HepG2 (cell line): ENCODE data around the gene CRYBA2. TPM values are rescaled to one million over a fixed set of nuclear protein-coding genes. Genes with fewer than 3 reads are reported as not detected.

Experiments used
- ATAC-seq: fragments of 200-7000 bp; cut with Tn5 transposase; 3 replicates; pipeline ENCODE4 v1.9.1; 2020; ENCODE audit warnings: mild to moderate bottlenecking, moderate library complexity
- BruUV-seq: library from RNA; stranded (reverse); fragments of 400-500 nt; replicated peaks from 2 replicates; lab custom pipeline; 2021; lab: Mats Ljungman, UMichigan
- CTCF ChIA-PET: fragments of 300-600 bp; formaldehyde crosslinking; extraction: SDS; loops from one replicate; lab custom pipeline; 2021; ENCODE audit warnings: low total read pairs, inconsistent platforms, low intra/inter-chr PET ratio; lab: Yijun Ruan, JAX
- POLR2A ChIA-PET: fragments of 350-600 bp; sonication (Branson Sonifier 250); formaldehyde crosslinking; loops from one replicate; lab custom pipeline; 2020; ENCODE audit warnings: antibody characterized with exemption, inconsistent platforms; lab: Yijun Ruan, JAX
- DNase-seq: peaks from one replicate; pipeline ENCODE4 v3.0.0-alpha.2; 2015; ENCODE audit warnings: low spot score
- FAIRE-seq: peaks from 3 replicates; lab custom pipeline; 2011; peaks lifted over from hg19 to GRCh38; lab: Jason Lieb, UNC
- H2AFZ ChIP-seq: one replicate; pipeline ENCODE4 v1.6.1; 2011; ENCODE audit warnings: low read length, inconsistent platforms
- H3K27ac ChIP-seq: fragments of 300-600 bp; 3 replicates; pipeline ENCODE4 v1.8.0; 2011; ENCODE audit warnings: mixed run types, mild to moderate bottlenecking, mixed read lengths, low read length, inconsistent platforms; ENCODE audit not compliant: insufficient read depth; ENCODE audit errors: extremely low read length
- H3K27me3 ChIP-seq, 2 experiments: fragments of 200-600 bp in 1 of 2; 2 replicates in 1 of 2; 3 replicates in 1 of 2; pipeline versions ENCODE4 v1.6.0 to v1.8.0; 2011; ENCODE audit warnings: low read length in 2 of 2, mild to moderate bottlenecking in 2 of 2, moderate library complexity in 2 of 2, inconsistent platforms in 1 of 2; ENCODE audit not compliant: insufficient read depth in 2 of 2, control insufficient read depth in 1 of 2
- H3K36me3 ChIP-seq, 2 experiments: fragments of 200-600 bp in 1 of 2; replicated peaks in 1 of 2; 2 replicates in 1 of 2; 3 replicates in 1 of 2; pipeline versions ENCODE4 v1.5.1 to v1.8.0; 2011; ENCODE audit warnings: low read length in 2 of 2, inconsistent platforms in 1 of 2; ENCODE audit not compliant: insufficient read depth in 2 of 2, control insufficient read depth in 1 of 2
- H3K4me1 ChIP-seq: 2 replicates; pipeline ENCODE4 v1.5.1; 2012; ENCODE audit warnings: low read length, inconsistent platforms; ENCODE audit not compliant: insufficient read depth
- H3K4me2 ChIP-seq: 2 replicates; pipeline ENCODE4 v1.6.0; 2011; ENCODE audit warnings: low read depth, low read length, inconsistent platforms
- H3K4me3 ChIP-seq, 3 experiments: fragments of 200-600 bp in 1 of 3; sonication (generic), shearing (Covaris generic) in 1 of 3; replicated peaks in 1 of 3; 2 replicates each; pipeline ENCODE4 v1.5.1; 2011 to 2016; ENCODE audit warnings: low read length in 3 of 3, inconsistent platforms in 2 of 3, low read depth in 2 of 3, mild to moderate bottlenecking in 2 of 3, control low read depth in 1 of 3, mixed read lengths in 1 of 3; ENCODE audit not compliant: insufficient read depth in 1 of 3
- H3K79me2 ChIP-seq: one replicate; pipeline ENCODE4 v1.6.1; 2011; ENCODE audit warnings: low read length, inconsistent platforms; ENCODE audit not compliant: insufficient read depth
- H3K9ac ChIP-seq: 2 replicates; pipeline ENCODE4 v1.6.0; 2011; ENCODE audit warnings: mild to moderate bottlenecking, low read depth, low read length, inconsistent platforms; ENCODE audit not compliant: insufficient read depth
- H3K9me3 ChIP-seq: 2 replicates; pipeline ENCODE4 v1.5.1; 2012; ENCODE audit warnings: mild to moderate bottlenecking, low read length
- H4K20me1 ChIP-seq: 2 replicates; pipeline ENCODE4 v1.6.0; 2011; ENCODE audit warnings: inconsistent platforms, mild to moderate bottlenecking, low read length, moderate library complexity; ENCODE audit not compliant: insufficient read depth
- ARNT2 ChIP-seq: sonication (generic); formaldehyde crosslinking; IDR thresholded peaks from 2 replicates; pipeline ENCODE4 v1.8.0; 2022; ENCODE audit warnings: mild to moderate bottlenecking, low read depth, missing genetic modification reagents, moderate library complexity
- ASH2L ChIP-seq: fragments of 300-600, 200-600 bp; sonication (generic); IDR thresholded peaks from 2 replicates; pipeline ENCODE4 v1.7.0; 2017; ENCODE audit warnings: low read depth, mild to moderate bottlenecking, moderate library complexity, mixed read lengths, low read length; ENCODE audit not compliant: insufficient read length
- ATF1 ChIP-seq: IDR thresholded peaks from 2 replicates; pipeline ENCODE4 v1.6.1; 2016; ENCODE audit warnings: mild to moderate bottlenecking, control low read depth
- ATF7-NPFF ChIP-seq: sonication (generic); formaldehyde crosslinking; IDR thresholded peaks from 2 replicates; pipeline ENCODE4 v1.8.1; 2023; ENCODE audit warnings: mild to moderate bottlenecking, low read depth, missing genetic modification reagents, moderate library complexity
- CCDC6 ChIP-seq: sonication (generic); formaldehyde crosslinking; IDR thresholded peaks from 2 replicates; pipeline ENCODE4 v1.8.1; 2022; ENCODE audit warnings: mild to moderate bottlenecking, missing genetic modification reagents, moderate library complexity
- CTCF ChIP-seq: sonication (generic); formaldehyde crosslinking; IDR thresholded peaks from 2 replicates; pipeline ENCODE4 v1.5.0; 2020; ENCODE audit warnings: mild to moderate bottlenecking, missing genetic modification reagents, moderate library complexity
- HCFC1 ChIP-seq: fragments of 150-350 bp; IDR thresholded peaks from 2 replicates; pipeline ENCODE4 v1.6.1; 2014; ENCODE audit warnings: low read depth, low read length
- HDAC6 ChIP-seq: fragments of 200-600 bp; sonication (generic); IDR thresholded peaks from 2 replicates; pipeline ENCODE4 v1.7.0; 2017; ENCODE audit warnings: mild to moderate bottlenecking, antibody characterized with exemption, low read length, low read depth
- KLF11 ChIP-seq: IDR thresholded peaks from 2 replicates; pipeline ENCODE4 v1.6.1; 2016; ENCODE audit warnings: missing compliant biosample characterization
- MIER2 ChIP-seq: IDR thresholded peaks from 2 replicates; pipeline ENCODE4 v1.6.1; 2016; ENCODE audit warnings: missing biosample characterization, missing genetic modification reagents
- RBM22 ChIP-seq: fragments of 200-400 bp; formaldehyde crosslinking; optimal IDR thresholded peaks from 2 replicates; pipeline ENCODE3; 2017; ENCODE audit warnings: mild to moderate bottlenecking, low read length, moderate library complexity
- TEAD3 ChIP-seq: optimal IDR thresholded peaks from 2 replicates; pipeline ENCODE3; 2016; ENCODE audit warnings: borderline replicate concordance
- ZKSCAN8 ChIP-seq: IDR thresholded peaks from 2 replicates; pipeline ENCODE4 v1.6.1; 2016; ENCODE audit warnings: borderline replicate concordance, missing genetic modification reagents, missing compliant biosample characterization
- ZNF124 ChIP-seq: sonication (generic); formaldehyde crosslinking; IDR thresholded peaks from 2 replicates; pipeline ENCODE4 v1.4.0; 2020; ENCODE audit warnings: missing genetic modification reagents
- ZNF282 ChIP-seq: fragments of 450-650 bp; IDR thresholded peaks from 2 replicates; pipeline ENCODE4 v1.6.1; 2018; ENCODE audit not compliant: partially characterized antibody
- ZNF431 ChIP-seq: sonication (generic); formaldehyde crosslinking; IDR thresholded peaks from 2 replicates; pipeline ENCODE4 v1.9.0; 2022; ENCODE audit warnings: missing genetic modification reagents, low read depth, mild to moderate bottlenecking, borderline replicate concordance
- ZNF720 ChIP-seq: sonication (generic); formaldehyde crosslinking; IDR thresholded peaks from 2 replicates; pipeline ENCODE4 v1.4.0; 2020; ENCODE audit warnings: missing genetic modification reagents
- ZNF792 ChIP-seq: IDR thresholded peaks from 2 replicates; pipeline ENCODE4 v1.6.1; 2016
- WGBS: methylation state at CpG from one replicate; pipeline ENCODE4 v1.1.6; 2017; ENCODE audit warnings: low lambda C conversion rate; 5-methylcytosine and 5-hydroxymethylcytosine counted together
- in situ Hi-C: cut with HindIII; loops from 2 replicates; pipeline ENCODE4 v1.10.0; 2017; ENCODE audit warnings: low pct_unique_long_range_greater_than_20kb; ENCODE audit not compliant: extremely low pct_ligation_motif_present
- intact Hi-C: fragments of 100-400 bp; cut with micrococcal nuclease; formaldehyde crosslinking; loops from one replicate; pipeline ENCODE4 v1.10.0; 2022; ENCODE audit not compliant: unreplicated experiment
- polyA plus RNA-seq, 8 experiments: library from polyadenylated mRNA; depleted of rRNA in 3 of 8; stranded (reverse) in 7 of 8; unstranded in 1 of 8; fragments of >200 nt; fragmentation: Illumina TruSeq in 4 of 8; extraction: Trizol in 4 of 8; gene quantifications; 2 replicates each; pipeline versions ENCODE4 v1.2.1 to v1.2.3, GENCODE V29; 2011 to 2016; ENCODE audit warnings: low read depth in 4 of 8, missing spikeins in 1 of 8, mixed read lengths in 1 of 8; ENCODE audit not compliant: insufficient read depth in 1 of 8
- total RNA-seq, 5 experiments: library from RNA; depleted of rRNA; stranded (reverse); fragments of >200 nt; fragmentation: Illumina TruSeq; extraction: Trizol; gene quantifications; 2 replicates each; pipeline ENCODE4 v1.2.3, GENCODE V29; 2016; ENCODE audit warnings: low read depth in 1 of 5
- TF ChIP-seq, protein P1 (sequence below): sonication (generic); formaldehyde crosslinking; IDR thresholded peaks from 2 replicates; pipeline ENCODE4 v1.5.1; 2020; ENCODE audit warnings: missing genetic modification reagents, mild to moderate bottlenecking, borderline replicate concordance

The CRYBA2 gene
- total and polyA plus RNA-seq, 2 of the 13 experiments (the other 11 are each of a cell fraction or from before 2014, with no cell fraction given), result not detected

DNA sequence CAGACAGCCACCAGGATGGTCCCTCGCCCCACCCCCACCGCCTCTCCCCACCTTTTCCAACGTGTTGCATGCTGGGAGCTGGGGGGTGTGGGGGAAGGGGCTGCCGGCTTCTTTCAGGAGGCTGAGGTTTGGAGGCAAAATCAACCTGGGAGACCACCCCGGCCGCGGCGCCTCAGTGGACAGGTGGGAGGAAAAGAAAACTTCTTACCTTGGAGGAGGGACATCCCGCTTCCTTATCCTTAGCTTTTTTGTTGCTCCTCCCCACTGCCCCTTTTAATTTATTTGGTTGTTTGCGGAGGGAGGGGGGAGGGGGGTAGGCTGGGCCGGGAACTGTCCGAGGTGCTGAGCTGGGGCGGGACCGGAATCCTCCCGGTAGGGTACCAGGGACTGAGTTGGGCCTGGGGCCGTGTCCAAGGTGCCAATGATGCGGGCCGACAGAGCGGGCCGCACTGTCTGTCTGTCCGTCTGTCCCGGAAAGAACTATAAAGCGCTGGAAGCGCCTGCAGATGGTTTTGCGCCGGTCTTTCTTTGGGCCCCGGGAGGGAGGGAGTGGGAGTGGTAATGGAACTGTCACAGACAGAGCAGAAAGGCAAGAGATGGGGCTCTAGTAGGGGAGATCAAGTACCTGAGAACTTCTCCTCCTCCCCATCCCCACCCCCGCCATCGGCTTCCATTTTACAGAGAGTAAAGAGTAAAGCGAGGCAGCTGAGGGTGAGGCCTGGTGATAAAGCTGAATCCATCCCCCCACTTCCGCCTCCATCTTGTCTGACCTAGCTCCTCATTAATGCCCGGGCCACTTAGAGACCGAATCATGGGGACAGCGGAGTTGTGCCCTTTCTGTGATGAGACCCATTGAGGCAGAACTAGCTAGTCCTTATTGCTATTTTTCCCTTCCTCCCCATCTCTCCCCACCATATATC lies 31.3 kb downstream of the CRYBA2 start (continued):
- TF ChIP-seq MIER2 (CRISPR knock-in tag) (peak; percentile 83; the same call in 1 of the 2 replicates), ATF1 (CRISPR knock-in tag) (no peak), ZNF431 (no peak), ZNF720 (no peak), ASH2L (no peak), ARNT2 (CRISPR knock-in tag) (no peak), TEAD3 (CRISPR knock-in tag) (no peak), KLF11 (CRISPR knock-in tag) (no peak), RBM22 (no peak), HCFC1 (no peak)

DNA sequence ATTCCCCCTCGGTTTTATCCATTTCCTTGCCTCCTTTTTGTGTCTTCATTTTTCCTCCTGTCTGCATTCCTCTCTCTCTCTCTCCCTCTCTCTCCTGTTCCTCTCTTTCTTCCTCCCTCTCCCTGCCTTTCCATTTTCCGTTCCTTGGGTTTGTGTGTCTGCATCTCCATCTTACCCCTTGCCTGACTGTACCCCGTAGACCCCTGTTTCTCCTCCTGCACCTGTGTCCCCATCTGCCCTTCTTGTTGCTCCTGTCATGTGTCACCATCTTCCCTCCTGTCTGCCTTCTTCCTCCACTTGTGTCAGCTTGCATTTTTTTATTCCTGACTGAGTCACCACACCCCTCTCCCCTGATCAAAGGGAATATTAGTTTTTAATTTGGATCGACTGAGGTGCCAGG lies 32.0 kb downstream of the CRYBA2 start:
- H2AFZ ChIP-seq, result no peak overlapping the region
- no peak overlapping the region for H3K27ac ChIP-seq
- under 1% methylated on average over 4 of the region's 4 CpGs for WGBS
- H3K36me3 ChIP-seq, result no peaks in the 10 kb centered on the region
- no peaks in the 10 kb centered on the region for H3K79me2 ChIP-seq
- H3K27me3 ChIP-seq, result peaks cover 11 to 72% of the 10 kb centered on the region in 2 experiments
- DNase-seq (no peak), FAIRE-seq (no peak), ATAC-seq (no peak)
- H3K4me2 ChIP-seq, result peak overlapping the region; percentile 79; the same call in 1 of the 2 replicates
- peaks cover 33% of the 10 kb centered on the region for H3K4me1 ChIP-seq
- H3K9me3 ChIP-seq, result no peaks in the 10 kb centered on the region
- no TSS peak for BruUV-seq
- in situ Hi-C loops (no loop called here), intact Hi-C loops (no loop called here)
- peak overlapping the region in 1 of 3 experiments; percentile 67; a peak in 1 of 6 replicates for H3K4me3 ChIP-seq
- peaks cover 17% of the 10 kb centered on the region; the same call in 1 of the 2 replicates for H4K20me1 ChIP-seq
- POLR2A ChIA-PET, result no interaction called here
- no peak overlapping the region for H3K9ac ChIP-seq
- CTCF ChIA-PET, result no interaction called here
- no peak for TF ChIP-seq CCDC6 (CRISPR knock-in tag)
- peak; percentile 75 for TF ChIP-seq ZNF282
- no peak for TF ChIP-seq ZNF124 (CRISPR knock-in tag)
- TF ChIP-seq CTCF, result no peak
- TF ChIP-seq ZNF792 (CRISPR knock-in tag), result no peak
- no peak for TF ChIP-seq HDAC6
- no peak for TF ChIP-seq ZKSCAN8 (CRISPR knock-in tag)
- TF ChIP-seq ATF7-NPFF, result no peak
- TF ChIP-seq, protein P1, sequence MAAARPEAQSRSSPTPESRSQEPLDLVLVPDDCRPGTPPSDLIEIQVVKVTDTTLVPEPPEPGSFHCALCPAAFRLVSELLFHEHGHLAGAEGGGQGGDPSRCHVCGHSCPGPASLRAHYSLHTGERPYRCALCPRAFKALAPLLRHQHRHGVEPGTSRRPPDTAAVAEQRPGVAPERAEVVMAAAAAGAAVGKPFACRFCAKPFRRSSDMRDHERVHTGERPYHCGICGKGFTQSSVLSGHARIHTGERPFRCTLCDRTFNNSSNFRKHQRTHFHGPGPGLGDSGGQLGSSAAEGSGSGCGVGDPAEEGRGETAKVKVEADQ (CRISPR knock-in tag), result no peak
